ENCODE data around the gene HOXA6.

DNA sequence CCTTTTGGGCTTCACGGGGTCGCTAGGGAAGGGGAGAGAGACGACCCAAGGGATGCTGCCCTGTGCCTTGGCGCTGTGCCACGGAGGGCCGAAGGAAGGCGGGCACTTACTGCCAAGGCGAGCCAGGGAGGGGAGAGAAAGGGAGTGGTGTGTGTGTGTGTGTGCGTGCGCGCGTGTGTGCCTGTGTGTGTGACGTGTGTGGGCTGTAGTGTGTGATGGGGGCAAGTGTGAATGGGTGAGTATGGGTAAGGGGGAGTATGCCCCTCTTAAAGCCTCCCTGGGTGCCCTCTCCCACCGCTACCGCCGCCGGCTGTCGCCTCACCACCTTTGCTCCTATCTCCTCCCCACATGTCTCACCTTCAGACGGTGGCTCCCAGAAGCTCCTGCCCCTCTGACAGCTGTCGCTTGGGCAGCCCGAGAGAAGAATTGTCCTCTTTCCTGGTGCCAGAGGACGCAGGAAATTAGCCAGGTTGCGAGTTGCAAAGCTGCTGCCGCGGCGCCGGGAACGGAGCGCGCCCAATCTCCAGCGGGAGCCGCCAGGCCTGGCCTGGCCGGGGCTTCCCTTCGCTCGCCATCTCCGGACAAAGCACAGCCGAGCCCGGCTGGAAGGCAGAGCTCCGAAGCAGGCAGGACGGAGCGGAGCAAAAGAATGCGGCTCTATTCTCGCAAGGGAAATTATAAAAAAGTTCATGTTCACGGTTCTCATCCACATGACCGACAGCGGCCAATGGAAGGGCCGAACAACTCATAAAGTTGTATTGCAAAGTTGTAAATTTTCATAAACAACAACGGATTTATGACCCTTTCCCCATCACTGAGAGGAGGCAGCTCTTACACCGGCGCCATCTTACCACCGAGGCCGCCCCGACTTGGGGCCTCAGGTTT lies 4.6 kb upstream of the HOXA6 start, which contains the start of gene HOXA3:
- TF ChIP-seq POLR2AphosphoS5 (IDR thresholded peaks at IDR 0.05; ENCODE audit: low read depth, low read length) (no peak), POLR2A (IDR thresholded peaks at IDR 0.05; ENCODE audit: low read depth, low read length) (no peak)

All from GM12892 (cell line).